Right lobe of liver (tissue), 4 donors: Measurements from ENCODE around the gene POP5.

Experiments
- CTCF ChIP-seq, 4 donors: fragments of 200-600 bp in 3 of 4; fragments of 450-650 bp in 1 of 4; IDR thresholded peaks; one replicate each; pipeline versions ENCODE4 v1.5.1 to v1.8.0; 2016 to 2022; ENCODE audit warnings: antibody characterized with exemption in 4 of 4, mild to moderate bottlenecking in 2 of 4
- POLR2A ChIP-seq: fragments of 450-650 bp; IDR thresholded peaks from one replicate; pipeline ENCODE4 v1.6.1; 2017; ENCODE audit warnings: antibody characterized with exemption, mild to moderate bottlenecking
- donor health status: DM: no; HTN: no; CAD: no.
- donor health status: DM: no; HTN: no; CAD: no.
- donor health status: DM: no; HTN: yes; CAD: no.

- TF ChIP-seq CTCF (IDR thresholded peaks at IDR 0.05) = no peak
- no peak for TF ChIP-seq POLR2A
Measured at GRCh38 chr12:120563495-120563894, 17.7 kb downstream of the POP5 start.
